ENCODE data around the gene BMPR1B. TPM values are rescaled to one million over a fixed set of nuclear protein-coding genes. Genes with fewer than 3 reads are reported as not detected.

BMPR1B gene
- total and polyA plus RNA-seq, 2 of the 8 experiments (the other 6 are each of a cell fraction or from before 2014, with no cell fraction given): 0.14 to 1.1 TPM

DNA sequence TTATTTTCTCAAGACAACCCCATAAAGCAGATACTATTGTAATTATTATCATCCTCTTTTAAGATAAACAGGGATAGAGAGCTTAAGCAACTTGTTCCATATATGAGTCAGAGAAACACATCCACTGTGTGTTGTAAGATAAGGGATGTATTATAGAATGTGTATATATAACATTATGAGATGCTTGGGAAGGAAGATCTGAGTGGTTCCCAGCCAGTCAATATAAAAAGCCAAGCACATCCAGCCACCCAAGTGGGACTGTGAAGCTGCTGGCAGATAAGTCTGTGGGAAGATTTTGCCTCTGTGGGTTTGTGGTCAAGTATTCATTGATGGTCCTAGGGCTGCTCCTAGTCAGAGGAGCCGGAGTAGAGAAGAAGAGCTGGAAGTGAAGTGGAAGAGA lies 16.5 kb upstream of the BMPR1B start (continued):
- TF ChIP-seq, protein P1, sequence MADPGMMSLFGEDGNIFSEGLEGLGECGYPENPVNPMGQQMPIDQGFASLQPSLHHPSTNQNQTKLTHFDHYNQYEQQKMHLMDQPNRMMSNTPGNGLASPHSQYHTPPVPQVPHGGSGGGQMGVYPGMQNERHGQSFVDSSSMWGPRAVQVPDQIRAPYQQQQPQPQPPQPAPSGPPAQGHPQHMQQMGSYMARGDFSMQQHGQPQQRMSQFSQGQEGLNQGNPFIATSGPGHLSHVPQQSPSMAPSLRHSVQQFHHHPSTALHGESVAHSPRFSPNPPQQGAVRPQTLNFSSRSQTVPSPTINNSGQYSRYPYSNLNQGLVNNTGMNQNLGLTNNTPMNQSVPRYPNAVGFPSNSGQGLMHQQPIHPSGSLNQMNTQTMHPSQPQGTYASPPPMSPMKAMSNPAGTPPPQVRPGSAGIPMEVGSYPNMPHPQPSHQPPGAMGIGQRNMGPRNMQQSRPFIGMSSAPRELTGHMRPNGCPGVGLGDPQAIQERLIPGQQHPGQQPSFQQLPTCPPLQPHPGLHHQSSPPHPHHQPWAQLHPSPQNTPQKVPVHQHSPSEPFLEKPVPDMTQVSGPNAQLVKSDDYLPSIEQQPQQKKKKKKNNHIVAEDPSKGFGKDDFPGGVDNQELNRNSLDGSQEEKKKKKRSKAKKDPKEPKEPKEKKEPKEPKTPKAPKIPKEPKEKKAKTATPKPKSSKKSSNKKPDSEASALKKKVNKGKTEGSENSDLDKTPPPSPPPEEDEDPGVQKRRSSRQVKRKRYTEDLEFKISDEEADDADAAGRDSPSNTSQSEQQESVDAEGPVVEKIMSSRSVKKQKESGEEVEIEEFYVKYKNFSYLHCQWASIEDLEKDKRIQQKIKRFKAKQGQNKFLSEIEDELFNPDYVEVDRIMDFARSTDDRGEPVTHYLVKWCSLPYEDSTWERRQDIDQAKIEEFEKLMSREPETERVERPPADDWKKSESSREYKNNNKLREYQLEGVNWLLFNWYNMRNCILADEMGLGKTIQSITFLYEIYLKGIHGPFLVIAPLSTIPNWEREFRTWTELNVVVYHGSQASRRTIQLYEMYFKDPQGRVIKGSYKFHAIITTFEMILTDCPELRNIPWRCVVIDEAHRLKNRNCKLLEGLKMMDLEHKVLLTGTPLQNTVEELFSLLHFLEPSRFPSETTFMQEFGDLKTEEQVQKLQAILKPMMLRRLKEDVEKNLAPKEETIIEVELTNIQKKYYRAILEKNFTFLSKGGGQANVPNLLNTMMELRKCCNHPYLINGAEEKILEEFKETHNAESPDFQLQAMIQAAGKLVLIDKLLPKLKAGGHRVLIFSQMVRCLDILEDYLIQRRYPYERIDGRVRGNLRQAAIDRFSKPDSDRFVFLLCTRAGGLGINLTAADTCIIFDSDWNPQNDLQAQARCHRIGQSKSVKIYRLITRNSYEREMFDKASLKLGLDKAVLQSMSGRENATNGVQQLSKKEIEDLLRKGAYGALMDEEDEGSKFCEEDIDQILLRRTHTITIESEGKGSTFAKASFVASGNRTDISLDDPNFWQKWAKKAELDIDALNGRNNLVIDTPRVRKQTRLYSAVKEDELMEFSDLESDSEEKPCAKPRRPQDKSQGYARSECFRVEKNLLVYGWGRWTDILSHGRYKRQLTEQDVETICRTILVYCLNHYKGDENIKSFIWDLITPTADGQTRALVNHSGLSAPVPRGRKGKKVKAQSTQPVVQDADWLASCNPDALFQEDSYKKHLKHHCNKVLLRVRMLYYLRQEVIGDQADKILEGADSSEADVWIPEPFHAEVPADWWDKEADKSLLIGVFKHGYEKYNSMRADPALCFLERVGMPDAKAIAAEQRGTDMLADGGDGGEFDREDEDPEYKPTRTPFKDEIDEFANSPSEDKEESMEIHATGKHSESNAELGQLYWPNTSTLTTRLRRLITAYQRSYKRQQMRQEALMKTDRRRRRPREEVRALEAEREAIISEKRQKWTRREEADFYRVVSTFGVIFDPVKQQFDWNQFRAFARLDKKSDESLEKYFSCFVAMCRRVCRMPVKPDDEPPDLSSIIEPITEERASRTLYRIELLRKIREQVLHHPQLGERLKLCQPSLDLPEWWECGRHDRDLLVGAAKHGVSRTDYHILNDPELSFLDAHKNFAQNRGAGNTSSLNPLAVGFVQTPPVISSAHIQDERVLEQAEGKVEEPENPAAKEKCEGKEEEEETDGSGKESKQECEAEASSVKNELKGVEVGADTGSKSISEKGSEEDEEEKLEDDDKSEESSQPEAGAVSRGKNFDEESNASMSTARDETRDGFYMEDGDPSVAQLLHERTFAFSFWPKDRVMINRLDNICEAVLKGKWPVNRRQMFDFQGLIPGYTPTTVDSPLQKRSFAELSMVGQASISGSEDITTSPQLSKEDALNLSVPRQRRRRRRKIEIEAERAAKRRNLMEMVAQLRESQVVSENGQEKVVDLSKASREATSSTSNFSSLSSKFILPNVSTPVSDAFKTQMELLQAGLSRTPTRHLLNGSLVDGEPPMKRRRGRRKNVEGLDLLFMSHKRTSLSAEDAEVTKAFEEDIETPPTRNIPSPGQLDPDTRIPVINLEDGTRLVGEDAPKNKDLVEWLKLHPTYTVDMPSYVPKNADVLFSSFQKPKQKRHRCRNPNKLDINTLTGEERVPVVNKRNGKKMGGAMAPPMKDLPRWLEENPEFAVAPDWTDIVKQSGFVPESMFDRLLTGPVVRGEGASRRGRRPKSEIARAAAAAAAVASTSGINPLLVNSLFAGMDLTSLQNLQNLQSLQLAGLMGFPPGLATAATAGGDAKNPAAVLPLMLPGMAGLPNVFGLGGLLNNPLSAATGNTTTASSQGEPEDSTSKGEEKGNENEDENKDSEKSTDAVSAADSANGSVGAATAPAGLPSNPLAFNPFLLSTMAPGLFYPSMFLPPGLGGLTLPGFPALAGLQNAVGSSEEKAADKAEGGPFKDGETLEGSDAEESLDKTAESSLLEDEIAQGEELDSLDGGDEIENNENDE (IDR thresholded peaks at IDR 0.05; ENCODE audit: insufficient replicate concordance, low read length): no peak
- TF ChIP-seq RNF2 (IDR thresholded peaks at IDR 0.05; ENCODE audit: borderline replicate concordance, low read depth, low read length, missing control alignments, poor library complexity, severe bottlenecking) (no peak), SP1 (IDR thresholded peaks at IDR 0.05; ENCODE audit: low read depth, low read length) (no peak), MAFK (IDR thresholded peaks at IDR 0.05; ENCODE audit: low read depth, low read length) (no peak), RXRA (IDR thresholded peaks at IDR 0.05; ENCODE audit: insufficient read depth, low read depth, low read length) (no peak), HDAC2 (IDR thresholded peaks at IDR 0.05; ENCODE audit: borderline replicate concordance in 1 of 2, low read depth in 2 of 2, low read length in 2 of 2) (no peak), TBP (IDR thresholded peaks at IDR 0.05; ENCODE audit: low read depth, low read length) (no peak), TAF1 (IDR thresholded peaks at IDR 0.05; ENCODE audit: low read depth, low read length) (no peak), GTF2F1 (IDR thresholded peaks at IDR 0.05; ENCODE audit: borderline replicate concordance, low read depth, low read length) (no peak), BRCA1 (IDR thresholded peaks at IDR 0.05; ENCODE audit: low read depth, low read length) (no peak), CHD1 (IDR thresholded peaks at IDR 0.05; ENCODE audit: low read depth, low read length) (no peak), CEBPB (IDR thresholded peaks at IDR 0.05; ENCODE audit: low read depth, low read length) (no peak)

All from H1 (cell line).